NT2/D1 (cell line): ENCODE data around the gene FUT3.

ENCODE experiments used
- SUZ12 ChIP-seq: IDR thresholded peaks from 2 replicates; pipeline ENCODE4 v1.6.1; 2011; ENCODE audit not compliant: insufficient read length, insufficient read depth; ENCODE audit errors: extremely low read depth
- YY1 ChIP-seq: IDR thresholded peaks from 2 replicates; pipeline ENCODE4 v1.6.1; 2011; ENCODE audit not compliant: insufficient read length, insufficient read depth
- ZNF274 ChIP-seq: IDR thresholded peaks from 2 replicates; pipeline ENCODE4 v1.6.1; 2011; ENCODE audit warnings: mild to moderate bottlenecking, low read depth, low read length

GRCh38 chr19:5894704-5895349, 43.6 kb upstream of the FUT3 start:
- no peak for TF ChIP-seq YY1
- TF ChIP-seq SUZ12: no peak
- TF ChIP-seq ZNF274: no peak
